CD8-positive, alpha-beta memory T cell (primary cell): ENCODE results near the gene OR6Q1. TPM values are rescaled to one million over a fixed set of nuclear protein-coding genes. Genes with fewer than 3 reads are reported as not detected.

Source experiments
- CTCF ChIA-PET: fragments of 350-600 bp; sonication (Branson Sonifier 250); formaldehyde crosslinking; loops from one replicate; lab custom pipeline; 2021; ENCODE audit warnings: antibody characterized with exemption; lab: Charles Lee
- POLR2A ChIA-PET: fragments of 350-600 bp; sonication (Branson Sonifier 250); formaldehyde crosslinking; loops from one replicate; lab custom pipeline; 2021; ENCODE audit warnings: antibody characterized with exemption; lab: Charles Lee
- DNase-seq, 5 donors: peaks; one replicate each; pipeline versions ENCODE4 v3.0.0 to v3.0.0-alpha.2; 2020 to 2022; ENCODE audit warnings: mixed read lengths in 1 of 5
- H3K27ac ChIP-seq: one replicate; pipeline ENCODE4 v1.7.0; 2013; ENCODE audit warnings: low read depth, mild to moderate bottlenecking, low read length, moderate library complexity
- H3K27me3 ChIP-seq: 2 replicates; pipeline ENCODE4 v1.7.0; 2013; ENCODE audit warnings: low read length, mild to moderate bottlenecking; ENCODE audit not compliant: insufficient read depth, poor library complexity, severe bottlenecking
- H3K36me3 ChIP-seq: 2 replicates; pipeline ENCODE4 v1.7.0; 2013; ENCODE audit warnings: mild to moderate bottlenecking, low read length, moderate library complexity; ENCODE audit not compliant: insufficient read depth
- H3K4me1 ChIP-seq: 2 replicates; pipeline ENCODE4 v1.7.0; 2013; ENCODE audit warnings: mild to moderate bottlenecking, low read length, moderate library complexity; ENCODE audit not compliant: insufficient read depth
- H3K4me3 ChIP-seq: 2 replicates; pipeline ENCODE4 v1.7.0; 2013; ENCODE audit warnings: mild to moderate bottlenecking, low read length
- H3K9me3 ChIP-seq: 2 replicates; pipeline ENCODE4 v1.7.0; 2013; ENCODE audit warnings: mild to moderate bottlenecking, low read length
- H3K27ac Mint-ChIP-seq, 8 donors: one replicate each; pipeline ENCODE4 v1.8.0; 2020 to 2021; ENCODE audit warnings: mixed read lengths in 8 of 8, mild to moderate bottlenecking in 6 of 8, inconsistent platforms in 3 of 8, moderate library complexity in 3 of 8
- H3K27me3 Mint-ChIP-seq, 2 donors: one replicate each; pipeline ENCODE4 v1.8.0; 2020 to 2021; ENCODE audit warnings: mixed read lengths in 2 of 2, mild to moderate bottlenecking in 1 of 2, moderate library complexity in 1 of 2
- H3K36me3 Mint-ChIP-seq, 3 donors: one replicate each; pipeline ENCODE4 v1.8.0; 2020 to 2021; ENCODE audit warnings: mixed read lengths in 3 of 3, inconsistent platforms in 1 of 3, mild to moderate bottlenecking in 1 of 3
- H3K4me1 Mint-ChIP-seq, 3 donors: one replicate each; pipeline ENCODE4 v1.8.0; 2020 to 2021; ENCODE audit warnings: mixed read lengths in 3 of 3, inconsistent platforms in 1 of 3, mild to moderate bottlenecking in 1 of 3
- H3K4me3 Mint-ChIP-seq, 7 donors: one replicate each; pipeline ENCODE4 v1.8.0; 2020 to 2021; ENCODE audit warnings: mixed read lengths in 7 of 7, mild to moderate bottlenecking in 6 of 7, moderate library complexity in 4 of 7, inconsistent platforms in 2 of 7
- H3K9me3 Mint-ChIP-seq, 5 donors: one replicate each; pipeline ENCODE4 v1.8.0; 2020 to 2022; ENCODE audit warnings: mixed read lengths in 5 of 5, mild to moderate bottlenecking in 3 of 5, moderate library complexity in 2 of 5, inconsistent platforms in 1 of 5
- polyA plus RNA-seq: library from polyadenylated mRNA; unstranded; fragments of 300-500 nt; fragmentation: Illumina TruSeq; gene quantifications from one replicate; pipeline ENCODE4 v1.2.3, GENCODE V29; 2021
- total RNA-seq, 2 experiments: library from RNA; stranded (reverse); gene quantifications; one replicate each; pipeline ENCODE4 v1.2.3, GENCODE V29; 2021

Gene OR6Q1
- total and polyA plus RNA-seq, 3 experiments from 2014 or later = not detected

- POLR2A ChIA-PET = no interaction called here
These were observed 29.8 kb downstream of the OR6Q1 start for GRCh38 chr11:58060535-58060934.

DNA sequence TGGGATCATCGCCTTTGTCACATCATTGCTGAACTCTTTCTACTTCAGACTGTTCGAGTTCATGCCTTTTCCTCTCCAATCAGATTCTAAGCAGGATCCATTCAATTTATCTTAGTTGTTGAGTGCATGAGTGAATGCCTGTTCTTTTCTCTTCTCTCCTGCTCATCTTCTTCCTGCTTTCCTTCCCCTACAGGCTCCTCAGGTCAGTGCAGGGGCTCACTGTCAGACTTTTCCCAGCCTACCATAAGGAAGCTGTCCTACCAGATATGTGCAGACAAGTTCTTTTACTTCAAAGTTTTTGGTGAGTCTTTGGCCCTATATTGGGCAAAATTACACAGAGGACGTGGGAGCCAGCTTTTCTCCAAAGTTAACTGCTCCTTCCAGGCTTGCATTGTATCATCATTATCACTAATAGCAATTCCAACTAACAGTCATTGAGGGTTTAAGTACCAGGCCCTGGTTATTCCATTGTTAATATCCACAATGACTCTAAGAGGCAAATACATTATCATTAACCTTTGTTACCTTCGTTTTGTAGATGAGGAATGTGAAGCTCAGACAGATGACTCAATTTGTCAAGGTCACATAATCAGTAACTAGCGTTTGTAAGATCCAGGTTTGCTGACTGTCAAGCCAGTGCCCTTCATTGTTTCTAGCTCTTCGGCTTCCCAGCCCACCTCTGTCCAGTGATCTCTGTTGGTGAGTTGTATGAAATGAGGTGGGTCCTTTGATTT lies 30.4 kb downstream of the OR6Q1 start:
- ChIA-PET POLR2A (no interaction called here), CTCF (no interaction called here)
- Histone ChIP-seq H3K36me3 (no peaks in the 10 kb centered on the region), H3K4me3 (no peak overlapping the region), H3K9me3 (no peaks in the 10 kb centered on the region), H3K4me1 (no peaks in the 10 kb centered on the region), H3K27me3 (no peaks in the 10 kb centered on the region), H3K27ac (no peak overlapping the region)
- Mint-ChIP-seq H3K36me3 (no peaks in the 10 kb centered on the region), H3K27me3 (peaks cover 11% of the 10 kb centered on the region in 2 donors), H3K27ac (no peak overlapping the region), H3K4me1 (no peaks in the 10 kb centered on the region), H3K4me3 (no peak overlapping the region), H3K9me3 (peaks cover 0 to 4% (median 0%) of the 10 kb centered on the region in 5 donors)
- no peak for DNase-seq

More at GRCh38 chr11:58060535-58060934, 29.8 kb downstream of the OR6Q1 start:
- Histone ChIP-seq H3K27me3 (no peaks in the 10 kb centered on the region), H3K9me3 (no peaks in the 10 kb centered on the region), H3K4me3 (no peak overlapping the region), H3K36me3 (no peaks in the 10 kb centered on the region), H3K27ac (no peak overlapping the region), H3K4me1 (no peaks in the 10 kb centered on the region)
- Mint-ChIP-seq H3K4me3 (no peak overlapping the region), H3K27me3 (peaks cover 11% of the 10 kb centered on the region in 2 donors), H3K36me3 (no peaks in the 10 kb centered on the region), H3K9me3 (peaks cover 0 to 4% (median 0%) of the 10 kb centered on the region in 5 donors), H3K4me1 (no peaks in the 10 kb centered on the region), H3K27ac (no peak overlapping the region)
- CTCF ChIA-PET = no interaction called here
- DNase-seq = no peak

DNA sequence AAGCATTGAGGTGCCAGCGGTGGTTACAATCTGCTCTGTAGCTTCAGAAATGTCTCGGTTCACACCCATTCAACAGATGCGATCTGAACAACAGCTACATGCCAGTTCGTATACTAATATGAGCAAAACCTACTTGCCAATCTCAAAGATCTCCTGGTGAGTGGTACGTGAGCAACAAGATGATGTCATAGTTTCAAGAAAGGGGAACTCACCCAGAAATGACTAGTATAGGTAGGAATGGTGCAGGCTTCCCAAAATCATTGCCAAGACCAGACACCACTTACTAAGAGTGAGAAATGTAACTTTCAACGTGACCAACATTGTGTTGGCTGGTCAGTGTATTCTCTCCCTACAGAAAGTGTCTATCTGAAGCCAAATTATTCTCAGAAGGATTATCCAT lies 31.1 kb downstream of the OR6Q1 start:
- CTCF ChIA-PET = no interaction called here
- Mint-ChIP-seq H3K27me3 (peaks cover 9 to 11% of the 10 kb centered on the region in 2 donors), H3K4me1 (no peaks in the 10 kb centered on the region), H3K9me3 (peaks cover 0 to 4% (median 0%) of the 10 kb centered on the region in 5 donors), H3K36me3 (no peaks in the 10 kb centered on the region), H3K27ac (no peak overlapping the region), H3K4me3 (no peak overlapping the region)
- Histone ChIP-seq H3K27me3 (no peaks in the 10 kb centered on the region), H3K36me3 (no peaks in the 10 kb centered on the region), H3K27ac (no peak overlapping the region), H3K4me3 (no peak overlapping the region), H3K4me1 (no peaks in the 10 kb centered on the region), H3K9me3 (no peaks in the 10 kb centered on the region)
- POLR2A ChIA-PET = no interaction called here
- DNase-seq = no peak

DNA sequence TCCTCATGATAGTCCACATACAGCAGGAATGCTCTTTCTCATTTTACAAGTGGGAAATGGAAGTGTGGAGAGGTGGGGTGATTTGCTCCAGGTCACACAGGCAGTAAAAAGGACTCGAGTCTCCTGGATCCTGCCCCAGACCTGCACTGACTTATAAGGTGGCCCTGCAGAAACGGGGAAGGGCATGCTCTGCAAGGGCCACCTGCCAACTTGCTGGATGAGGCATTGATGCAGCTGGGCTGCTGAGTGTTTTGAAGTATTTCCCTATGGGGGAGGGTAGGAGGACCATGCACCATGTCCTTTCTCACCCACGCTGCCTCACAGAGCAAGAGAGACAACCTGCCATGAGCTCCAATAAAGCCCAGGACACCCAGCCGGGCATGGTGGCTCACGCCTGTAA lies 36.9 kb downstream of the OR6Q1 start:
- Histone ChIP-seq H3K36me3 (no peaks in the 10 kb centered on the region), H3K4me3 (no peak overlapping the region), H3K27ac (no peak overlapping the region), H3K4me1 (no peaks in the 10 kb centered on the region), H3K9me3 (no peaks in the 10 kb centered on the region), H3K27me3 (no peaks in the 10 kb centered on the region)
- no peak for DNase-seq
- Mint-ChIP-seq H3K27ac (no peak overlapping the region), H3K4me1 (no peaks in the 10 kb centered on the region), H3K27me3 (peaks cover 0 to 8% of the 10 kb centered on the region in 2 donors), H3K9me3 (no peaks in the 10 kb centered on the region), H3K4me3 (no peak overlapping the region), H3K36me3 (no peaks in the 10 kb centered on the region)
- ChIA-PET POLR2A (no interaction called here), CTCF (no interaction called here)

DNA sequence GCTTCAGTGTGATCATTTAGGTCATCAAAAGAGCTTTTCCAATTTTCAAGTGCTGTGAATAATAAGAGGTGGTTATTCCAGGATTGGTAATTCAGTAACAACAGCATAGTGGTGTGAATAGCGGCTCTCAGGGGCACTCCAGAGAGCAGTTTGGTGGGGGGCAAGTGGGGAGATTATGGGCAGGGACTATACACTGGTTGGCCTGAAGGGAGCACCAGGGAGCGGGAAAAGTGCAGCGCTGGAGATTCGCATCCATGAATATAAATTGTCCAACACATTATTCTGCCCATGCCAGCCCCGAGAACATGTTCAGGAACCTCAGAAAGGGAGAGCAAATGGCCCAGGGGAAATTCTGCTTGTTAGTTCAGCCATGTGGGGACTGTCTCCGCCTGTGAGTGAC lies 37.9 kb downstream of the OR6Q1 start:
- H3K9me3 Mint-ChIP-seq = no peaks in the 10 kb centered on the region

GRCh38 chr11:58070585-58070984 lies 39.8 kb downstream of the OR6Q1 start:
- H3K4me3 ChIP-seq = no peak overlapping the region
- Mint-ChIP-seq H3K4me3 (no peak overlapping the region), H3K9me3 (peaks cover 0 to 4% (median 0%) of the 10 kb centered on the region in 5 donors), H3K36me3 (no peaks in the 10 kb centered on the region), H3K4me1 (no peaks in the 10 kb centered on the region), H3K27me3 (peaks cover 2 to 5% of the 10 kb centered on the region in 2 donors), H3K27ac (no peak overlapping the region)
- no peaks in the 10 kb centered on the region for H3K36me3 ChIP-seq
- H3K27ac ChIP-seq = no peak overlapping the region
- no peaks in the 10 kb centered on the region for H3K27me3 ChIP-seq
- no peaks in the 10 kb centered on the region for H3K4me1 ChIP-seq
- DNase-seq = no peak
- ChIA-PET CTCF (no interaction called here), POLR2A (no interaction called here)
- H3K9me3 ChIP-seq = no peaks in the 10 kb centered on the region

More for the DNA sequence above, 37.9 kb downstream of the OR6Q1 start:
- ChIA-PET CTCF (no interaction called here), POLR2A (no interaction called here)
- peaks cover 0 to 8% of the 10 kb centered on the region in 2 donors for H3K27me3 Mint-ChIP-seq
- Histone ChIP-seq H3K27ac (no peak overlapping the region), H3K27me3 (no peaks in the 10 kb centered on the region), H3K4me3 (no peak overlapping the region), H3K36me3 (no peaks in the 10 kb centered on the region), H3K4me1 (no peaks in the 10 kb centered on the region), H3K9me3 (no peaks in the 10 kb centered on the region)
- no peak overlapping the region for H3K27ac Mint-ChIP-seq
- H3K4me3 Mint-ChIP-seq = no peak overlapping the region
- DNase-seq = no peak
- H3K36me3 Mint-ChIP-seq = no peaks in the 10 kb centered on the region
- H3K4me1 Mint-ChIP-seq = no peaks in the 10 kb centered on the region

DNA sequence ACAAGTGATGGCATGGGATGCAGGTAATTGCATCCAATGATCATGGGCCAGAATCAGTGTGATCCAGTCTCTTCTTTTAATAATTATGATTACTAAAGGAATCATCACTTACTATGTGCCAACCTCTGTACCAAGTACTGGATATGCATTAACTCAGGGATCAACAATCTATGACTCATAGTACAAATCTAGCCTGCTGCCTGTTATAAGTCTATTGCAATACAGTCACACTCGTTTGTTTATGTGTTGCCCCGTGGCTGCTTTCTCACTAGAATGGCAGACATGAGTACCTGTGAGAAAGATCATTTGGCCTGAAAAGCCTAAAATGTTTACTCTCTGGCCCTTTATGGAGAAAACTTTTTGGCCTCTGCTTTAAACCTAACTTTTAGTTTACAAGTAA lies 45.0 kb downstream of the OR6Q1 start:
- DNase-seq = no peak
- H3K27ac ChIP-seq = no peak overlapping the region
- Mint-ChIP-seq H3K27me3 (peaks cover 2 to 5% of the 10 kb centered on the region in 2 donors), H3K4me1 (no peaks in the 10 kb centered on the region), H3K4me3 (no peak overlapping the region), H3K27ac (no peak overlapping the region), H3K9me3 (peaks cover 0 to 7% (median 2%) of the 10 kb centered on the region in 5 donors), H3K36me3 (no peaks in the 10 kb centered on the region)
- H3K36me3 ChIP-seq = no peaks in the 10 kb centered on the region
- H3K4me3 ChIP-seq = no peak overlapping the region
- CTCF ChIA-PET = no interaction called here
- H3K27me3 ChIP-seq = no peaks in the 10 kb centered on the region
- H3K4me1 ChIP-seq = no peaks in the 10 kb centered on the region
- H3K9me3 ChIP-seq = no peaks in the 10 kb centered on the region
- POLR2A ChIA-PET = no interaction called here
